Body of pancreas (tissue), 4 donors: ENCODE measurements around the gene C3orf52. TPM values are rescaled to one million over a fixed set of nuclear protein-coding genes. Genes with fewer than 3 reads are reported as not detected.

Source experiments
- ATAC-seq: fragments of 150-250 bp; one replicate; pipeline ENCODE4 v1.9.1; 2016
- DNase-seq, 4 donors: peaks; one replicate each; pipeline ENCODE4 v3.0.0-alpha.2; 2019
- H3K27ac ChIP-seq, 4 donors: fragments of 200-600 bp; sonication (generic); 1 replicate in 3 of 4; 2 replicates in 1 of 4; pipeline versions ENCODE4 v1.5.1 to v1.6.1; 2016 to 2019; ENCODE audit warnings: mild to moderate bottlenecking in 1 of 4, mixed read lengths in 1 of 4, moderate library complexity in 1 of 4
- H3K27me3 ChIP-seq, 2 donors: fragments of 200-600 bp; sonication (generic); one replicate each; pipeline ENCODE4 v1.6.0; 2016; ENCODE audit warnings: mild to moderate bottlenecking in 1 of 2
- H3K36me3 ChIP-seq, 2 donors: fragments of 200-600 bp; sonication (generic); replicated peaks in 1 of 2; 2 replicates each; pipeline ENCODE4 v1.5.1; 2016; ENCODE audit warnings: low read depth in 2 of 2; ENCODE audit not compliant: insufficient read depth in 1 of 2
- H3K4me1 ChIP-seq: fragments of 200-600 bp; sonication (generic); one replicate; pipeline ENCODE4 v1.6.0; 2016
- H3K4me3 ChIP-seq, 2 donors: fragments of 200-600 bp; sonication (generic); 1 replicate in 1 of 2; 2 replicates in 1 of 2; pipeline ENCODE4 v1.5.1; 2016 to 2019
- H3K9me3 ChIP-seq, 3 donors: fragments of 200-600 bp; sonication (generic); 1 replicate in 2 of 3; 2 replicates in 1 of 3; pipeline ENCODE4 v1.5.1; 2016
- CTCF ChIP-seq, 7 experiments: fragments of 450-650 bp in 4 of 7; fragments of 200-600 bp in 3 of 7; sonication (generic) in 3 of 7; IDR thresholded peaks; one replicate each; pipeline ENCODE4 v1.5.1; 2016 to 2019; ENCODE audit warnings: antibody characterized with exemption in 7 of 7
- POLR2A ChIP-seq, 3 donors: fragments of 450-650 bp; IDR thresholded peaks; one replicate each; pipeline ENCODE4 v1.6.1; 2016; ENCODE audit warnings: antibody characterized with exemption in 3 of 3, mild to moderate bottlenecking in 2 of 3
- WGBS, 2 donors: methylation state at CpG; one replicate each; pipeline ENCODE4 v1.1.5; 2017; 5-methylcytosine and 5-hydroxymethylcytosine counted together
- intact Hi-C: fragments of 100-400 bp; cut with DNase I; formaldehyde crosslinking; loops from one replicate; pipeline ENCODE4 v1.15.1; 2023
- total RNA-seq, 2 donors: library from RNA; depleted of rRNA; stranded (reverse); fragments of >200 nt; gene quantifications; one replicate each; pipeline ENCODE4 v1.1.0, GENCODE V29; 2016

C3orf52 gene
- total RNA-seq, 2 donors from 2014 or later: 71.2 to 129 TPM

DNA sequence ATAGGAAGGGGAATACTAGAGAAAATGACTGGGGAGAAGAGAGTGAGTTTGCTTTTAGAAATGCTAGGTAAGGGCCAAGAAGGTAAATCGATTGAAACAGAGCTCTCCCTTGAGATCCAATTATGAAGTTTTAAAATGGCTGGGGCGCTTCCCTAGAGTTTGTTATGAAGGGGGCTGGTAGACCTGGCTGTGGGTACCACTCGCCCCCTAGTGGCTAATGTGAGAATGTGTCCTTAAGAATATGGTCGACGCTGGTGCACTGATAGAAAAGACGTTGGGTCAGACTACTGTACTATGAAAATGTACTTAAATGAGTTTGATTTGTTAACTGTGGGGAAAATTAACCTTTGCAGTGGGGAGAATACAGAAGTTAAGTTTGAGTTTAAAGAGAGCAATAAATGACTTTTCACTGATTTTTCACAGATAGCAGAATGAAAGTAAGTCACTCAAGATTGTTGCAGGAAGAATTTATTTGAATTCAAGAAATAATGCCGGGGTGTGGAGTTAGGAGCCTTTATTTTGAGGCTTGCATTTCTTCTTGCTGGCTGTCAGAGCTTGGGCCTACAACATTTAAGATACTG, 42.5 kb upstream of the C3orf52 start:
- peak; percentile 90 for ATAC-seq
- Histone ChIP-seq H3K27me3 (no peaks in the 10 kb centered on the region), H3K4me3 (no peak overlapping the region), H3K9me3 (no peaks in the 10 kb centered on the region), H3K36me3 (no peaks in the 10 kb centered on the region), H3K4me1 (no peaks in the 10 kb centered on the region), H3K27ac (no peak overlapping the region)
- TF ChIP-seq POLR2A (IDR thresholded peaks at IDR 0.05): no peak
- TF ChIP-seq CTCF (IDR thresholded peaks at IDR 0.05): peak; percentile 60 to 81 (median 78)
- WGBS, 2 donors: 4 to 7% methylated on average over 7 of the region's 7 CpGs
- DNase-seq: peak; percentile 32 to 61 (median 54)
- intact Hi-C loops: no loop called here

- ATAC-seq (no peak), DNase-seq (no peak)
- intact Hi-C loops: no loop called here
- no peak overlapping the region for H3K27ac ChIP-seq
- H3K27me3 ChIP-seq: no peaks in the 10 kb centered on the region
- no peaks in the 10 kb centered on the region for H3K36me3 ChIP-seq
- no peak for TF ChIP-seq POLR2A (IDR thresholded peaks at IDR 0.05)
- no peak for TF ChIP-seq CTCF (IDR thresholded peaks at IDR 0.05)
- WGBS, 2 donors: 67% methylated on average over 4 of the region's 4 CpGs
- no peaks in the 10 kb centered on the region for H3K9me3 ChIP-seq
- H3K4me3 ChIP-seq: no peak overlapping the region
- H3K4me1 ChIP-seq: no peaks in the 10 kb centered on the region
Measured at GRCh38 chr3:112046599-112046998, 39.6 kb upstream of the C3orf52 start.

DNA sequence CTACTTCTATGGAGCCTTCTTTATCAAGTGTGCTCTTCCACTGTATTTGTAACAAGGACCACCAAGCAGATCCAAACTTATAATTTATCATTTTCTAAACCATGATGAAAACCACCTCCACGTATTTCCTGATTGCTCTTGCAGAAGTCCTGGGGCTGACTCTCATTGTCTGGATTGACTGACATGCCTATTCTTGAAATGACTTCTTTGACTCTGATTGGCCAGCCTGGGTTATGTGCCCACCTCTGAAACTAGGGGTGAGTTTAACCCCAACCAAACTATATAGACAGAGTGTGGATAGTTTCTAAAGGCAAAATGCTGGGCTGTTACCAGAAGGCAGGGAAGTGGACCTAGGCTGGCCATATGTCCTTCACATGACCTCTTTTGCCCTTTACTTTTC, 38.9 kb upstream of the C3orf52 start:
- Histone ChIP-seq H3K27me3 (no peaks in the 10 kb centered on the region), H3K9me3 (no peaks in the 10 kb centered on the region), H3K36me3 (no peaks in the 10 kb centered on the region), H3K4me1 (no peaks in the 10 kb centered on the region), H3K4me3 (no peak overlapping the region), H3K27ac (no peak overlapping the region)
- DNase-seq: no peak
- no peak for TF ChIP-seq CTCF (IDR thresholded peaks at IDR 0.05)
- no peak for TF ChIP-seq POLR2A (IDR thresholded peaks at IDR 0.05)
- intact Hi-C loops: no loop called here
- 85 to 94% methylated on average over 1 of the region's 1 CpG for WGBS, 2 donors
- no peak for ATAC-seq

- Histone ChIP-seq H3K27me3 (no peaks in the 10 kb centered on the region), H3K27ac (no peak overlapping the region), H3K4me3 (no peak overlapping the region), H3K9me3 (no peaks in the 10 kb centered on the region), H3K36me3 (no peaks in the 10 kb centered on the region), H3K4me1 (no peaks in the 10 kb centered on the region)
- WGBS, 2 donors: 77 to 82% methylated on average over 8 of the region's 8 CpGs
- DNase-seq (no peak), ATAC-seq (no peak)
- intact Hi-C loops: no loop called here
- TF ChIP-seq POLR2A (IDR thresholded peaks at IDR 0.05) (no peak), CTCF (IDR thresholded peaks at IDR 0.05) (no peak)
Measured at GRCh38 chr3:112048911-112049310, 37.3 kb upstream of the C3orf52 start.

DNA sequence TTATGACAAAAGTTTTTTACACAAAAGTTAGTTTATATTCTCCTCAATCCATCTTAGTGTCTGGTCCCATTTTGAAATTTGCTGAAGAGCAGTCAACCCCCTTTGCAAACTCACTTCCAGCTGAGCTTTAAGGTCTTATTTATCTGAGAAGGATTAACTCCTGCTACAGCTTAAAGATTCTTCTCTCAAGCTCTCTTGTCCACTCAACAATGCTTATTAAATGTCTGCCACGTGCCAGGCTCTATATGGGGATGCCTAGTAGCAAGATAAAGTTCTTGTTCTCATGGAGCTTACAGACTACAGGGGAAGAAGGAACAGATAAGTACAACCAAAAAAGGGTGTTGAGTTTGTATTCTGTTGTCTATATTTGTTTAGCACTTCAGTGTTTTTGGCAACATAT, 33.0 kb upstream of the C3orf52 start:
- Histone ChIP-seq H3K27ac (no peak overlapping the region), H3K9me3 (no peaks in the 10 kb centered on the region), H3K4me3 (no peak overlapping the region), H3K27me3 (no peaks in the 10 kb centered on the region), H3K36me3 (no peaks in the 10 kb centered on the region), H3K4me1 (no peaks in the 10 kb centered on the region)
- no peak for ATAC-seq
- WGBS, 2 donors: 64 to 72% methylated on average over 1 of the region's 1 CpG
- intact Hi-C loops: no loop called here
- TF ChIP-seq POLR2A (IDR thresholded peaks at IDR 0.05): no peak
- TF ChIP-seq CTCF (IDR thresholded peaks at IDR 0.05): no peak
- no peak for DNase-seq
